HG03354 (cell line): ENCODE data around the gene DHRSX.

Source experiments
- ATAC-seq: cut with Tn5 transposase; IDR thresholded peaks from one replicate; pipeline ENCODE4 v1.9.1; 2021; ENCODE audit warnings: mild to moderate bottlenecking; ENCODE audit not compliant: unreplicated experiment, poor library complexity, severe bottlenecking

Gene DHRSX

DNA sequence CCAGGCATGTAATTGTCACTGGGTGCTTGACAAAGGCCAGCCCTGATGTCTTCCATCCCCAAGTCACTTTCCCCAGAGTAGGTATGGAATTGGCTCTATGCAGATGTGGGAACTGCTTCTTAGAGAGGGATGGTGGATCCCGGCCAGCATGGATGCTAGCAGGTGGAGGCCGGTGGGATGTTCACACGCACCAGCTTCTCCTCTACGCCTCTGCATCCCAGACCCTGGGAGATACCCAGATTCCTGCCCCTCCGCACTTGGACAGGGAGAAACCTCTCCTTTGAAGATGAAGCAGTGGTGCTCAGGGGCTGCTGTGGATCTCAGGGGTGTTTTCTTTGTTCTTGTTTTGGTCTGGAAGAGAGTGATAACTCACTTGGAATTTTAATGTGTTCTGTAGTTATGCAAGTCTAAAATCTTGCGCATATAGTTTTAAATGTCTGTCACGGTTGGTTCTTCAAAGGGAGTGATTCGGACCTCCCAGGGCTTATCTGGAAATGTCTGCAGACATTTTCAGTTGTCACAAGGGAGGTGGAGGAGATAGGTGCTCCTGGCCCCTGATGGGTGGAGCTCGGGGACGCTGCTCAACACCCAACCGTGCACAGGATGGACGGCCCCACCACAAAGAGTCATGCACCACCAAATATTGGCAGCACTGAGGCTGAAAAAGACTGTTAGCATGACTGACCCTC is 308.0 kb downstream of the DHRSX start:
- no peak for ATAC-seq

DNA sequence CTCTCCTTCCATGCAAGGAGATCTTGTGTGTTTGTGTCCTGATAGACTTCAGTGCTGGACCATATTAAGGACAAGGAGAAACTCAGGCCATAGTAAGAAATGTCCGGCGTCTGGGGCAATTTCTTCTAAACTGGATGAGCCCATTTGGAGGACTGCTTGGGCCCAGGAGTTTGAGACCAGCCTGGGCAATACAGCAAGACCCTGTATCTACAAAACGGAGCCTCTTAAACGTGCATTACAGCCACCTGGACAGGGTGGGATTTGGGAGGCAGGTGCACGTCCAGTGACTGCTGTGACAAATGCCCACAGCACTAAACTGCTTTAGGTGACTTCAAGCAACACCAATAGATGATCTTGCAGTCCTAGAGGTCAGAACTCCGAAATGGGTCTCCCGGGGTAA is 311.9 kb downstream of the DHRSX start:
- ATAC-seq = no peak

DNA sequence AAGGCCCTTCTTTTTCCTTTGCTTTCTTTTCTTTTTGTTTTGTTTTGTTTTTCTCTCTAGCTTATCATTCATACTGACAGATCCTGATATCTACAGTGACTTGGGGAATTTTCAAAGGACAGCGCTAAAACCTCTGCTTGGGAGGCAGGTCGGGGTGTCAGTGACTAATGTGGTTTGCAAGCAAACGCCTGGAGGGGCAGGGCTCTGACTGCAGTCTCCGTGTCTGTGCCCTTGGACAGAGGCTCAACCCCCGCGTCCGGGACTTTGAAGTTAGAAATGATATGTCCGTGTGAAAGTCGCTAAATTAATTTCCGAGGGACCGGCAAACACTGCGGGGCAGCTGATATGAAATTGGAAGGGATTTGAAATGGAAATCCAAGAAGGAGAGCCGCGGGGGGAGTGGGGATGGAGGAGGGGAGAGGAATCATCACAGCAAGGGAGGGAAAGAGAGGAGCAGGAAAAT is 312.4 kb downstream of the DHRSX start:
- no peak for ATAC-seq

GRCh38 chrX:2187352-2188115 is 313.2 kb downstream of the DHRSX start:
- ATAC-seq = no peak

- no peak for ATAC-seq
These were observed 315.3 kb downstream of the DHRSX start for GRCh38 chrX:2185341-2186082.

- ATAC-seq = no peak
These were observed 316.7 kb downstream of the DHRSX start for GRCh38 chrX:2184089-2184488.

GRCh38 chrX:2183193-2183725 is 317.5 kb downstream of the DHRSX start:
- ATAC-seq = no peak

GRCh38 chrX:2177541-2177940 is 323.2 kb downstream of the DHRSX start:
- ATAC-seq = no peak

GRCh38 chrX:2176733-2177132 is 324.0 kb downstream of the DHRSX start:
- no peak for ATAC-seq

DNA sequence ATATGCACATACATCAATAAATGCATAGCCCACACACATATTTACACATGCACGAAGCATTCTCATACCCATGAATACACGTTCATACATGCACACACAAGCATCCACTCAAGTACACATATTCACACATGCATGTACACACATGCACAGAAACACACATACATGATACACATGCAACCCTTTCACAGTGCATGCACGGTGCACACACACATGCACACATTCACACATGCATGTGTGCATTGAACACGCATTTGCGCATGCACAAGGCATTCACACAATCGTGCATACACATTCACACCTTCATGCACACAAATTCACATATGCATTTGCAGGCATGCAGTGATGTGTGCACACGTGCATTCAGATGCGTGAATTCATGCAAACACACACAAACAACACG is 324.5 kb downstream of the DHRSX start:
- no peak for ATAC-seq

DNA sequence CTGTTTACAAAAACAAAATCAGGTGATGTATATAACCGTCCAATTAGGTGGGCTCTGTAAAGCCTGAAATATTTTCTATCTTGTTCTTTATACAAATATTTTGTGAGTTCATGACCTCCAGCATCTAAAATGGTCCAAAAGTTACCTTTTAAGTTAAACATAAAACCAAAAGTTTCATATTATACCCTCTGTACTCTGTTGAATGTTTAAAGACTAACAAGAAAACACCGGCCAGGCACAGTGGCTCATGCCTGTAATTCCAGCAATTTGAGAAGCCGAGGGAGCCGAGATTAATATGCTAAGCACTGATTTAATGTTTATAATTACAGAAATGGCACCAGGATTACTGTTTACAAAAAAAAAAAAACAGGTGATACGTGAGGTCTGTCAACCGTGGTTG is 328.4 kb downstream of the DHRSX start:
- ATAC-seq = no peak
